GM03348 (cell line): ENCODE data around the gene CDK5RAP2.

Experiments
- DNase-seq: peaks from one replicate; pipeline ENCODE4 v3.0.0; 2012; ENCODE audit warnings: low spot score

The CDK5RAP2 gene

DNA sequence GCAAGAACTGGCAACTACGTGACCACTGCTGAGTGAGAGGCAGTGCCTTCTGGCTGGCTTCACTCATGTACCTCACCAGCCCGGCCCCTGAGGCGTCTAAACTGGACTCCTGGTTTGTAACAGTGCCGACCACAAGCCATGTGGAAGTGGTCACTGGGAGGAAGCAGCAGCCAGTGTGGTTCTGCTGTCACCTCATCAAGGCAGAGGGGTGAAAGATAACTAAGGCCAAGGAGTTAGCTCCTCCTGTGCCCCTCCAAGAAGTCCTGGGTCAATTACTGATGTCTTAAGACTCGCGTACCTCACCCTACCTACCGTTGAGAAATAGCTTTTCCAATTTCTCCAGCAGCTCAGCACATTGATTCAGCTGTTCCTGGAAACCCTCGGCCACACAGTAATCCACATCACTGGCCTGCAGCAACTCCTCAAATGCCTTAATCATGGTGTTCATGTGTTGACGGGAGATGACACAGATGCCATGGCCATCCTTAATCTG, 142.9 kb downstream of the CDK5RAP2 start:
- no peak for DNase-seq

DNA sequence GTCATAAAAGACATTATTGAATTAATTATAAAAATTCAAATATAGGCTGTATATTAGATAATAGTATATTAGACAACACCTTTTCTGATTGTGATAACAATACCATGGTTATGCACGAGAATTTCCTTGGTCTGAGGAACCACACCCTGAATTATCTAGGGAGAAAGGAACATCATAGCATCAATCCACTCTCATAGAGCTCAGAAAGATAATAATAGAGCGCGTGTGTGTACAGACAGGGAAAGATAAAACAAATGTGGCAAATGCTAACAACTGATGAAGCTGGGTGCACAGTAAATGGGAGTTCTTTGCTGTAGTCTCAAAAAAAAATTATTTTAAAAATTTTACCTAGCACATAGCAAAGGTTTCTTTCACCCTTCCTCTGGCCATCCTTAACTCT, 143.5 kb downstream of the CDK5RAP2 start:
- no peak for DNase-seq

- DNase-seq = no peak
Observed at GRCh38 chr9:120435091-120435490, 144.9 kb downstream of the CDK5RAP2 start.

GRCh38 chr9:120434532-120434931, 145.4 kb downstream of the CDK5RAP2 start:
- DNase-seq = peak; percentile 68

DNA sequence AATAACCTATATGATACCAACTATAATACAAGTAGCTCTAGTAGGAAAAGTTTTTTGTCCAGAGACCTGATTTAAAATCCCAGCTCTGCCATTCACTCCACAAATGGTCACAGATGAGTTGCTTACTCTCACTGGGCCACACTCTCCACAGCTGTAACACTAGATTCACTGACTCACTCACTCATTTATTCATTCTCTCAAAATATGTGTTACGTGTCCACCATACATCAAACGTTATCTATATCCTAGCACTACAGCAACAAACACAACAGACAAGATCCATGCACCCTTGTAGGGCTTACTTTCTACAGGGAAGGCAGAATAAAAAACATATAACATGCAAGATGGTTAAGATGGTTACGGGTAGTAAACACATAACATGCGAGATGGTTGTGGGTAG, 146.3 kb downstream of the CDK5RAP2 start:
- DNase-seq = no peak

GRCh38 chr9:120432600-120432999, 147.4 kb downstream of the CDK5RAP2 start:
- no peak for DNase-seq

DNA sequence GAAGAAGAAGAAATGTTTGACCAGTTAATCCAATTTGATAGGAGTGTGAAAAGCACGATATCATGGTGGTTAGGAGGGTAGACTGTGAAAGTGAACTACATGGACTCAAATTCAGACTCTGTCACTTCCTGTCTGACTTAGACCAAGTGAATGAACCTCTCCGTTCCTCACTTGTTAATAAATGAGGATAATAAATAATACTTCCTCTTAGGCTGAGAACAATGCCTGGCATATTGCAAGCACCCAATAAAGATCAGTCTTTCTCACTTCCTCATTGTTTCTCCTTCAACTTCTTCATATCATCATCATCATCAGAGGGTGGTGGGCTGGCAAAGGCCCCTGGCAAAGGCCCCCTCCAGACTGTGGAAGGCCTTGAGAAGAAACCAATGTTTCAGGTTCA, 148.7 kb downstream of the CDK5RAP2 start:
- no peak for DNase-seq

DNA sequence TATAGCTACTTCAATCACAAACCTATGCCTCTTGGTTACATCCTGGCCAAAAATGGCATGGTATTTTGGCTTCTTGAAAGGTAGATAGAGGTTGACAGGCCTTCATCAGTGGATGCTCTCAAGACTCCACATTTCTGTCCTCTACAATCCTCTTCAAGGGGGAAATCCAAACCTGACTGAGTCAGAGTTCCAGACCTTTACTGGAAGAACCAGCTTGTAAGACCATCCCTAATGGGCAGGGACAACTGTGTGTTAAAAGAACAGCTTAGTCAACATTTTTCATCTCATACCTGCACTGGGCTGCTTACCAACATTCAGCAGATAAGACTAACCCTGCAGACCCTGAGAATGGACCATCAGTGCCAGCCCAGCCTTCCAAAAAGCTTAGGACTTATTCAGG, 155.7 kb downstream of the CDK5RAP2 start:
- DNase-seq = no peak

GRCh38 chr9:120423812-120424211, 156.2 kb downstream of the CDK5RAP2 start:
- no peak for DNase-seq

DNA sequence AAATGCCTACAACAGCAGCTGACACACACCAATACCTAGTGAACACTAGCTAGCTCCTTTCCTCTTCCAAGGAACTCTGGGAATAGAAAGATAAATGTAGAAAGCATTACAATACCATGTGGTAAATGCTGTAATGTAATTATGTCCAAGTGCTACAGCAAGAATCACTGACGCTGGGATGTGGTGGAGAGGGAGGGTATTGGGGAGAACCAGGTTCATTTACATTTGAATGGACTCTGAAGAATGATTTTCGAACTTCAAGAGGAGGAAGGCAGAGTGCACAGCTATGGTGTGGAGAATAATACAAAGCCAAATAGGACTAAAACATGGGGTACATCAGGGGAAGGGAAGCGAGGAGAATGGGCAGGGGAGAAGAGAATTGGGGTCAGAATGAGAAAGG, 158.0 kb downstream of the CDK5RAP2 start:
- DNase-seq = no peak

DNA sequence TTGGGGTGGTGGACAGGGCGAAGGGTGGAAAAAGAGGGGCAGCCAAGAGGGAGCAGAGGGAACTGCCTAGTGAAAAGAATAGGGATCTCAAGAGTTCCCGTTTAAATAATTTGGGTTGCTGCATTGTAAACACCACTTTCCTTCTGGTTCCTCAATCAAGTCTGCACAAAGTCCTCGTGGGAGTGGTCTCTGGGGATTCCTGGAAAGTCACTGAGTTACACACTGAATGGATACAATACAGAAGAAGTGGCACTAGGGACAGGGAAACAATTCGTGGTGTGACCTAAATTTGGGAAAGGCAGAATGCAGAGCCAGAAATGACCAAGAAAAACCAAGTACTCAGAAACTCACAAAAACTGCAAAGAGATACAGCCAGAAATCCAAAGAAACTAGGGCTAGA, 161.7 kb downstream of the CDK5RAP2 start:
- DNase-seq = no peak

DNA sequence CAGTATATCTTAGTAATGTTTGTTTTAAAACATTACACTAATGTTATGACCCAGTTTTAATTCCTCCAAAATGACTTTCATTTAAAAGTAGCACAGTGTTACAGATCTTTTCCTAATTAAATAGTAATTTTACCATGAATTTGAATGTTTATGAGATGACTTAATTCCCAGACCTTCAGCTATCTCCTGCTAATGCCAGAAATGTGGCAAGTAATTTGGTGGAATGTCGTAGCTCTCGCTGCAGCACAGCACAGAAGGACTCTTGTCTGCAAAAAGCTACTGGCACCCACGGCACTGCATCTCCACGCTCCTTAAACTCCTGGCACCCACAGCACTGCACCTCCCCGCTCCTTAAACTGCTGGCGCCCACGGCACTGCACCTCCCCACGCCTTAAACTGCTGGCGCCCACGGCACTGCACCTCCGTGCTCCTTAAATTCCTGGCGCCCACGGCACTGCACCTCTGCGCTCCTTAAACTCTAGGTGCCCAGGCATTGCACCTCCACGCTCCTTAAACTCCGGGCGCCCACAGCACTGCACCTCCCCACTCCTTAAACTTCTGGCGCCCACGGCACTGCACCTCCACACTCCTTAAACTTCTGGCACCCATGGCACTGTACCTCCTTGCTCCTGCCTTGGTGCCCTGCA, 163.1 kb downstream of the CDK5RAP2 start:
- peak; percentile 44 for DNase-seq

DNA sequence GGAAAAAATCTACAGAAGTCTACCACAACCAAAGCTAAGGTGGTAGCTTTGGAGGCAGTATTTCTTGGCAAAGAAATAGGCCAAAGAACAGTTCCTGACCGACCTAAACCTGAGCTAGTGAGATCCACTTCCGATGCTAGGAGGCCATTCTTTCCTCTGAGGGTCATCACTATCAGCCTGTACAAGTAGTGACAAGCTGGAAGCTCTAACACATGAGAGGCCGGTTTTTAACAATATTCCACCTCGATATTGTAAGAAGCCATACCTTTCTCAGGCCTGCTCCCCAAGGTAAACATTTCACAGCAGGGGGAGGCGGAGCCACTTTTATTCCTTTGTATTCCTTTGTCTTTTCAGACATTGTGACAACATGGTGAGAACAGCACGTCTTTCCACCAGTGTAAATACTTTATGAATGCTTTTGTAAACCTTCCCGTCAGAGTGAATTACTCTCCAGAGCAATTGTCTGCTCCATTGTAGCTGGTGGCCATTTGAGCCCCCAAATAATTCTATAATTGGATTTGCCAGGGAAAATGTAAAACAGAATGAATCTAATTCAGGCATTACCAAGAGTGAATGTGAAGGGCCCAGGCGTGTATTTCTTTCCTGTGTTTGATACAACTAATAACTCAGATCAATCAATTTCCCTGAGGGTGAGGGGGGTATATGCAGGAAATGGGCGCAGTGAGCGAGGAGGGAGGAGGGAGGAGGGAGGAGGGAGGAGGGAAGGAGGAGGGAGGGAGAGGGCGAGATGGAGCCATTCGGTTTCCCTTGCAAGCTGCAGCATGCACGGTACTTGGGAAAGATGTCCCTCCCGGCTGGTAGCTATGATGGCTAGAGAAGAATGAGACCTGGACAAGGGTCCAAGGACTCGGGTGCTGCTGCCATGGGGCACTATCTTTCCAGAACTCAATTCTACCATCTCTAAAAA, 166.6 kb downstream of the CDK5RAP2 start:
- DNase-seq = no peak

- DNase-seq = peak; percentile 65
Observed at GRCh38 chr9:120412425-120412951, 167.5 kb downstream of the CDK5RAP2 start.

DNA sequence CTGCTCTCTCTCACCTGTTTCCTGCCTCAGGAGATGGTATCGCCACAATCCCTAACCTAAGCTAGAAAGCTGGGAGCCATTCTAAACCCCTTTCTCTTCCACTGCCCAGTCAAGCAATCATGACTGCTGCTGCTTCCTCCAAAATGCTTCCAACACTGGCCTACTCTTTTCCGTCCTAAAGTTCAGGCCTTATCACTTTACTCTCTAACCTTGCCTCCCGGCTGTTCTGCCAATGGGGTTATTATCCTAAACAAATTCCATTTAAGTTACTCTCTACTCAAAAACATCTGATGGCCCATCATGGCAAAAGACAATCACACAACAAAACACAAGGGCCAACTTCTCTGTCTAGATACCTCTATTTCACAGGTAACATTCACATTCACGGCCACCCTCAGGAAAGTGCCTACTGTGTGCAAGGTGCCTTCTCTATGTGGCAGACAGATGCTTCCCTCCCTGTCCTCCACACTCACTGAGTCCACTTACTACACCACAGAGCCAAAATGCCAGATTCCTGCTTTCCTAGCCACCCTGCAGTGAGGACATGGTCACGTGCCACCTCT, 168.0 kb downstream of the CDK5RAP2 start:
- no peak for DNase-seq

GRCh38 chr9:120410925-120411501, 169.0 kb downstream of the CDK5RAP2 start:
- DNase-seq = peak; percentile 44

- DNase-seq = no peak
Observed at GRCh38 chr9:120408680-120409258, 171.2 kb downstream of the CDK5RAP2 start.

GRCh38 chr9:120405860-120406259, 174.1 kb downstream of the CDK5RAP2 start:
- DNase-seq = no peak

DNA sequence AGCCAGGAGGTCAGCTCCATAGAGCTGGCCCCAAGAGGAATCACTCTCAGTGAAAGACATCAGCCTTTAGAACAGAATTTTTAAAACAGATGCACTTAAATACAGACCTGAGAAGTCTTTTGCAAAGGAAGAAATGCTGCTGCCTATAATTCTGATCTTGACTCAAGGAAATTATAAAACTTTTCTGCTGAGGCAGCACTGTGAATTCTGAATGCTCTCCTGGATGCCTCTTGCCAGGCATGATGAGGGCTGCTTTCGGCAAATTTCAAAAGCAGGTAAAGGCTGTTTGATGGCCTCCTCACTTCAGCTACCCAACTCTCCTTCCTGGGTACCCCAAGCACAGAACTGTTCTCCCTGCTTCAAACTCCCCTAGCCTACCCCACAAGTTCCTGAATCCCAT, 174.8 kb downstream of the CDK5RAP2 start:
- no peak for DNase-seq

DNA sequence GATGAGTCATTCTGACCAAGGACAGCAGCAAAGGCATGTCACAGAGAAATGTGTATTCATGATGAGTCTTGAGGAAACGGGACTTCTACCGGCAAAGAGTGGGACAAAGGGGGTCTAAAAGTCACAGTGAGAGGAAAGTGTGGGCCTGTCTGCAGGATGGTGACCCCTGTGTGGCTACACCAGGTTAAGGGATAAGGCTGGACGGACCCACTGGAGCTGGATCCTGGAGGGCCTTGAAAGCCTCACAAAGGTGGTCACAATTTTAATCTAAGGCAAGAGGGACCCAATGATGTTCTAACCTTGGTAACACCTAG, 176.5 kb downstream of the CDK5RAP2 start:
- DNase-seq = no peak

- DNase-seq = peak; percentile 87
Observed at GRCh38 chr9:120402741-120403542, 177.0 kb downstream of the CDK5RAP2 start.
